ENCODE data around the gene DHX38. TPM values are rescaled to one million over a fixed set of nuclear protein-coding genes. Genes with fewer than 3 reads are reported as not detected.

The DHX38 gene
- total RNA-seq, 1 experiment from 2014 or later = 71.0 TPM

- TF ChIP-seq ELF1 (IDR thresholded peaks at IDR 0.05; ENCODE audit: borderline replicate concordance, low read depth) = no peak
Measured at GRCh38 chr16:72091217-72091616, 2.4 kb upstream of the DHX38 start (continued).

- RAD21 ChIA-PET (ENCODE audit: low non-redundant PET in 1 of 2, low total read pairs in 2 of 2, uncharacterized antibody in 2 of 2, unreplicated experiment in 2 of 2) = no interaction called here
- TSS peak; percentile 51 for BruUV-seq (replicated peaks)
- H3K9me3 ChIP-seq (ENCODE audit: control insufficient read depth in 1 of 2, insufficient read depth in 1 of 2, low read depth in 1 of 2, low read length in 2 of 2) = no peaks in the 10 kb centered on the region
- peak overlapping the region; percentile 12 for H2AFZ ChIP-seq (ENCODE audit: low read depth, low read length, poor library complexity, severe bottlenecking)
- no peaks in the 10 kb centered on the region for H3K27me3 ChIP-seq (ENCODE audit: insufficient read depth, low read length)
- no peak for DNase-seq (ENCODE audit: low read depth, low spot score)
- peak overlapping the region; percentile 73 to 99 for H3K4me3 ChIP-seq (replicated peaks in 1 of 2; ENCODE audit: low read depth in 1 of 2, low read length in 2 of 2)
- peak overlapping the region; percentile 90 for H3K9ac ChIP-seq (ENCODE audit: low read length)
- peaks cover 6 to 15% of the 10 kb centered on the region in 2 experiments; a peak in 3 of 4 replicates for H3K4me1 ChIP-seq (ENCODE audit: control insufficient read depth in 1 of 2, insufficient read depth in 2 of 2, low read length in 2 of 2)
- TF ChIP-seq YY1 (IDR thresholded peaks at IDR 0.05; ENCODE audit: extremely low read depth, insufficient replicate concordance, low read depth, low read length) = no peak
- no peak for TF ChIP-seq ZFX (IDR thresholded peaks at IDR 0.05)
- TF ChIP-seq SRF (IDR thresholded peaks at IDR 0.05; ENCODE audit: low read depth) = no peak
- TF ChIP-seq MAX (IDR thresholded peaks at IDR 0.05) = no peak
- TF ChIP-seq ATF3 (IDR thresholded peaks at IDR 0.05) = no peak
- TF ChIP-seq RAD21 (IDR thresholded peaks at IDR 0.05; ENCODE audit: low read depth) = no peak
- no peak for TF ChIP-seq POLR2AphosphoS5 (IDR thresholded peaks at IDR 0.05; ENCODE audit: low read depth, low read length)
- no peak for TF ChIP-seq SP1 (IDR thresholded peaks at IDR 0.05; ENCODE audit: low read depth)
- no peak for TF ChIP-seq ELF1 (IDR thresholded peaks at IDR 0.05; ENCODE audit: borderline replicate concordance, low read depth)
- TF ChIP-seq EZH2 (IDR thresholded peaks at IDR 0.05) = no peak
- no peak for TF ChIP-seq SIN3A (IDR thresholded peaks at IDR 0.05; ENCODE audit: low read depth)
- intact Hi-C loops (cut with micrococcal nuclease) = loop anchor here (1.0 to 10.0 kb wide), 3 partner anchors 85 to 528 kb away; partner anchors contain the start of genes DHODH and ZNF821
- H3K27ac ChIP-seq (ENCODE audit: low read depth, low read length) = peak overlapping the region; percentile 56
- no peaks in the 10 kb centered on the region for H4K20me1 ChIP-seq (ENCODE audit: insufficient read depth)
- H3K36me3 ChIP-seq (ENCODE audit: control insufficient read depth in 1 of 2, insufficient read depth in 2 of 2, low read length in 2 of 2) = peaks cover 32 to 35% of the 10 kb centered on the region in 2 experiments; a peak in 3 of 4 replicates
- no peaks in the 10 kb centered on the region for H3K9me2 ChIP-seq (ENCODE audit: insufficient read depth)
- POLR2A ChIA-PET = interaction anchor here (0.8 to 1.5 kb wide), 3 partner anchors 11 to 61 kb away, joined by 3 to 4 read pairs (median 4); no protein-coding TSS in a partner anchor
- peak overlapping the region; percentile 91 for H3K4me2 ChIP-seq (ENCODE audit: low read length)
- peaks cover 72% of the 10 kb centered on the region for H3K79me2 ChIP-seq (ENCODE audit: insufficient read depth, low read length)
- CTCF ChIA-PET = interaction anchor here (0.7 to 1.4 kb wide), 2 partner anchors 26 to 131 kb away, joined by 3 to 7 read pairs; no protein-coding TSS in a partner anchor
- peak; percentile 38 for ATAC-seq
Measured at GRCh38 chr16:72092832-72093447, 707 bp upstream of the DHX38 start.

Measured in HCT116 (cell line).